GM11168 (cell line): ENCODE results near the gene KRTAP16-1.

Experiments used
- in situ Hi-C: fragments of 300-500 bp; cut with MboI; formaldehyde crosslinking; loops from one replicate; pipeline ENCODE4 v1.12.0; 2022; ENCODE audit warnings: low sequenced_read_pairs; ENCODE audit not compliant: unreplicated experiment

KRTAP16-1 gene

GRCh38 chr17:41258406-41258805, 50.7 kb downstream of the KRTAP16-1 start:
- in situ Hi-C loops = no loop called here
